ENCODE results near the gene GHR. TPM values are rescaled to one million over a fixed set of nuclear protein-coding genes. Genes with fewer than 3 reads are reported as not detected.

GHR gene
- total and polyA plus RNA-seq, 2 of the 8 experiments (the other 6 are each of a cell fraction or from before 2014, with no cell fraction given): 0.15 to 0.19 TPM

GRCh38 chr5:42691413-42691937 is 268.2 kb downstream of the GHR start:
- H3K4me1 ChIP-seq (replicated peaks in 1 of 4; ENCODE audit: control insufficient read depth in 3 of 4, insufficient read depth in 4 of 4, low read length in 3 of 4): no peaks in the 10 kb centered on the region
- no peak overlapping the region for H3K4me2 ChIP-seq (ENCODE audit: insufficient read depth in 1 of 2, low read depth in 2 of 2, low read length in 2 of 2)
- no peaks in the 10 kb centered on the region for H3K79me2 ChIP-seq (ENCODE audit: control insufficient read depth in 1 of 2, insufficient read depth in 2 of 2, low read length in 2 of 2)
- no peak overlapping the region for H4K8ac ChIP-seq (ENCODE audit: extremely low read depth, insufficient read depth, low read length)
- no peak overlapping the region for H3K14ac ChIP-seq (ENCODE audit: insufficient read length)
- no peak for FAIRE-seq
- H2BK5ac ChIP-seq (ENCODE audit: low read depth, low read length): no peak overlapping the region
- H2BK20ac ChIP-seq (ENCODE audit: low read length): no peak overlapping the region
- peaks cover 0 to 1% (median 0%) of the 10 kb centered on the region in 4 experiments; a peak in 1 of 7 replicates for H3K27me3 ChIP-seq (replicated peaks in 1 of 4; ENCODE audit: control insufficient read depth in 3 of 4, extremely low read depth in 1 of 4, insufficient read depth in 3 of 4, low read length in 3 of 4)
- ChIA-PET POLR2A (ENCODE audit: partially characterized antibody) (no interaction called here), CTCF (ENCODE audit: partially characterized antibody) (interaction anchor here (0.7 to 1.1 kb wide), 2 partner anchors 108 to 273 kb away, joined by 3 read pairs; no protein-coding TSS in a partner anchor)
- H3K9ac ChIP-seq (replicated peaks in 1 of 4; ENCODE audit: extremely low read depth in 1 of 4, low read depth in 3 of 4, low read length in 3 of 4): no peak overlapping the region
- no peak overlapping the region for H2BK12ac ChIP-seq (ENCODE audit: low read depth, low read length)
- no peak overlapping the region for H3K23ac ChIP-seq (ENCODE audit: insufficient read length)
- H3K9me3 ChIP-seq (ENCODE audit: insufficient read depth in 2 of 2, low read depth in 1 of 2, low read length in 1 of 2): no peaks in the 10 kb centered on the region
- DNase-seq (ENCODE audit: low read depth in 1 of 2, low spot score in 2 of 2): no peak
- H4K91ac ChIP-seq (replicated peaks; ENCODE audit: insufficient read length, low read length): no peak overlapping the region
- H2BK120ac ChIP-seq (replicated peaks; ENCODE audit: low read depth, low read length): no peak overlapping the region
- 91% methylated on average over 3 of the region's 3 CpGs; no CpG with 5 or more reads in 1 of the 2 experiments for WGBS, 2 experiments (ENCODE audit: extremely low coverage in 1 of 2, insufficient coverage in 1 of 2, insufficient read length in 1 of 2, insufficient replicate concordance in 2 of 2, low coverage in 1 of 2, low lambda C conversion rate in 2 of 2, missing lambda C conversion rate in 1 of 2)
- H3K23me2 ChIP-seq (ENCODE audit: low read depth, low read length): peaks cover 2% of the 10 kb centered on the region; the same call in 1 of the 2 replicates
- H3K27ac ChIP-seq (ENCODE audit: low read depth, low read length): no peak overlapping the region
- H3K36me3 ChIP-seq (ENCODE audit: control insufficient read depth in 2 of 4, insufficient read depth in 4 of 4, low read length in 3 of 4): no peaks in the 10 kb centered on the region
- no peak overlapping the region for H3K18ac ChIP-seq (ENCODE audit: extremely low read depth, low read length)
- H4K20me1 ChIP-seq (replicated peaks in 1 of 2; ENCODE audit: control insufficient read depth in 1 of 2, insufficient read depth in 2 of 2, low read length in 2 of 2): no peaks in the 10 kb centered on the region
- no peak overlapping the region for H2BK15ac ChIP-seq (ENCODE audit: low read length)
- H2AK5ac ChIP-seq (ENCODE audit: low read depth, low read length): no peak overlapping the region
- H3K4ac ChIP-seq (replicated peaks; ENCODE audit: insufficient read length, low read depth, low read length): no peak overlapping the region
- no peak overlapping the region for H3K4me3 ChIP-seq (ENCODE audit: extremely low read depth in 1 of 4, insufficient read depth in 2 of 4, low read depth in 3 of 4, low read length in 4 of 4)
- no peak overlapping the region for H4K5ac ChIP-seq (ENCODE audit: insufficient read length, low read depth, low read length)
- no peak overlapping the region for H2AFZ ChIP-seq (ENCODE audit: low read length)
- no peaks in the 10 kb centered on the region for H3K79me1 ChIP-seq (ENCODE audit: low read depth, low read length)
- no peak overlapping the region for H3K56ac ChIP-seq (replicated peaks; ENCODE audit: insufficient read length, low read depth, low read length)
- TF ChIP-seq RXRA (IDR thresholded peaks at IDR 0.05; ENCODE audit: insufficient read depth, low read depth, low read length) (no peak), RAD21 (IDR thresholded peaks at IDR 0.05 in 1 of 2, conservative IDR thresholded peaks at IDR 0.05 in 1 of 2; ENCODE audit: low read depth in 2 of 2, low read length in 2 of 2) (no peak), RFX5 (IDR thresholded peaks at IDR 0.05; ENCODE audit: borderline replicate concordance, low read depth, low read length) (no peak), KDM1A (IDR thresholded peaks at IDR 0.05; ENCODE audit: borderline replicate concordance, low read length) (no peak), FOSL1 (IDR thresholded peaks at IDR 0.05; ENCODE audit: insufficient read depth, low read depth, low read length) (no peak), SAP30 (IDR thresholded peaks at IDR 0.05; ENCODE audit: insufficient read depth, insufficient replicate concordance, low read length) (no peak), CBX8 (IDR thresholded peaks at IDR 0.05; ENCODE audit: borderline replicate concordance, low read depth, low read length) (no peak), RBBP5 (IDR thresholded peaks at IDR 0.05; ENCODE audit: borderline replicate concordance, low read depth, low read length) (no peak), ZNF274 (IDR thresholded peaks at IDR 0.05; ENCODE audit: borderline replicate concordance, extremely low read depth, low read length) (no peak), SIRT6 (IDR thresholded peaks at IDR 0.05; ENCODE audit: low read length) (no peak), YY1 (IDR thresholded peaks at IDR 0.05; ENCODE audit: low read depth, low read length) (no peak), GTF2F1 (IDR thresholded peaks at IDR 0.05; ENCODE audit: borderline replicate concordance, low read depth, low read length) (no peak), KDM4A (IDR thresholded peaks at IDR 0.05; ENCODE audit: low read depth, low read length, severe bottlenecking) (no peak)

All from H1 (cell line).